ENCODE results near the gene MYPOP. TPM values are rescaled to one million over a fixed set of nuclear protein-coding genes. Genes with fewer than 3 reads are reported as not detected.

The MYPOP gene
- total and polyA plus RNA-seq, 9 of the 15 experiments (the other 6 are each of a cell fraction or from before 2014, with no cell fraction given): 0.32 to 7.6 (median 1.6) TPM

DNA sequence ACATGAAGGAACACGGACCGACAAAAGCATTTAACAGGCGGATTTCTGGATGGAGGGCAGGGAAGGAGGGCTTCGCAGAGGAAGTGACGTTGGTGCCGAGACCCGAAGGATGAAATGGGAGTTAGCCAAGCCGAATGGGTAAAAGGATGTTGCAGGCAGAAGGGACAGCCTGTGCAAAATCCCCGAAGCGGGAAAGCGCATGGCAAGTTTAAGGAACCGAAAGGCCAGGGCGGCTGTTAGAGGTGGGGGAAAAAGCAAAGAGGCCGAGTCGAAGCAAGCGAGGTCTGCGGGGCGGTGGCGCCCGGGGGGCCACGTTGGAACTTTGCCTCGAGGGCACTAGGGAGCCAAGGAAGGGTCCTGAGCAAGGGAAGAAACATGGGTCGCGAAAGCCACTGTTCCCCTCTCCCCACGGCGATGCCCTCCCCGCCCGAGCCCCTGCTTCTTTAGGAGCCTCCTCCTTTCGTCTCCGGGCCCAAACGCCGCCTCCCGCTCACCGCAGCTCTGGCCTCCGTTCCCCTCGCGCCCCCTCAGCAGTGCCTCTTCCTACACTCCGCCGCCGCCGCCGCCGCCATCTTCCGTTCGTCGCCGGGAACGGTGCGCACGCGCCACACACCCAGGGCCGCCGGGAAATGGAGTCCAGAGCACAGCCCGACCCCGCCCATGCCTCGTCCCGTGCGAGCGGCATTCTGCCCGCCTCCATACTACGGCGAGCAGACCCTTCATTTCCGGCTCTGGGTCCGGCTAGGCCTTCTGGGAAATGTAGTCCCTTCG lies 39.7 kb downstream of the MYPOP start, which contains the start of gene SYMPK (continued):
- TF ChIP-seq MAFG (tag; conservative IDR thresholded peaks at IDR 0.05) (no peak), DDX20 (tag; IDR thresholded peaks at IDR 0.05; ENCODE audit: low read depth) (no peak), ZNF444 (CRISPR knock-in tag; IDR thresholded peaks at IDR 0.05) (no peak), ZFX (CRISPR knock-in tag; IDR thresholded peaks at IDR 0.05) (peak; percentile 53), SIN3B (IDR thresholded peaks at IDR 0.05; ENCODE audit: low read depth) (peak; percentile 66), MEF2D (tag; conservative IDR thresholded peaks at IDR 0.05; ENCODE audit: low read depth) (no peak), ESRRA (IDR thresholded peaks at IDR 0.05; ENCODE audit: borderline replicate concordance, low read depth) (peak; percentile 17; the same call in 1 of the 2 replicates), ZNF639 (CRISPR knock-in tag; conservative IDR thresholded peaks at IDR 0.05 in 1 of 2, IDR thresholded peaks at IDR 0.05 in 1 of 2) (no peak; a peak in 1 of 4 replicates), CC2D1A (IDR thresholded peaks at IDR 0.05) (0 out of 2 replicates have a peak, but pooled peaks have one; percentile 12), STAG1 (CRISPR knock-in tag; IDR thresholded peaks at IDR 0.05; ENCODE audit: borderline replicate concordance) (no peak), ZNF780A (CRISPR knock-in tag; IDR thresholded peaks at IDR 0.05) (no peak), LCOR (CRISPR knock-in tag; IDR thresholded peaks at IDR 0.05) (0 out of 2 replicates have a peak, but pooled peaks have one; percentile 35), MYC (IDR thresholded peaks at IDR 0.05; ENCODE audit: low read depth, low read length) (peak; percentile 48), MYC (CRISPR knock-in tag; IDR thresholded peaks at IDR 0.05; ENCODE audit: borderline replicate concordance, low read depth) (peak; percentile 60; the same call in 1 of the 2 replicates), PML (IDR thresholded peaks at IDR 0.05; ENCODE audit: low read length) (no peak; the same call in 1 of the 2 replicates), NR1H2 (CRISPR knock-in tag; IDR thresholded peaks at IDR 0.05) (no peak), HLTF (IDR thresholded peaks at IDR 0.05) (no peak), MCM7 (IDR thresholded peaks at IDR 0.05) (no peak), KAT2B (IDR thresholded peaks at IDR 0.05; ENCODE audit: low read depth, low read length) (no peak)
- TF ChIP-seq, protein P1, sequence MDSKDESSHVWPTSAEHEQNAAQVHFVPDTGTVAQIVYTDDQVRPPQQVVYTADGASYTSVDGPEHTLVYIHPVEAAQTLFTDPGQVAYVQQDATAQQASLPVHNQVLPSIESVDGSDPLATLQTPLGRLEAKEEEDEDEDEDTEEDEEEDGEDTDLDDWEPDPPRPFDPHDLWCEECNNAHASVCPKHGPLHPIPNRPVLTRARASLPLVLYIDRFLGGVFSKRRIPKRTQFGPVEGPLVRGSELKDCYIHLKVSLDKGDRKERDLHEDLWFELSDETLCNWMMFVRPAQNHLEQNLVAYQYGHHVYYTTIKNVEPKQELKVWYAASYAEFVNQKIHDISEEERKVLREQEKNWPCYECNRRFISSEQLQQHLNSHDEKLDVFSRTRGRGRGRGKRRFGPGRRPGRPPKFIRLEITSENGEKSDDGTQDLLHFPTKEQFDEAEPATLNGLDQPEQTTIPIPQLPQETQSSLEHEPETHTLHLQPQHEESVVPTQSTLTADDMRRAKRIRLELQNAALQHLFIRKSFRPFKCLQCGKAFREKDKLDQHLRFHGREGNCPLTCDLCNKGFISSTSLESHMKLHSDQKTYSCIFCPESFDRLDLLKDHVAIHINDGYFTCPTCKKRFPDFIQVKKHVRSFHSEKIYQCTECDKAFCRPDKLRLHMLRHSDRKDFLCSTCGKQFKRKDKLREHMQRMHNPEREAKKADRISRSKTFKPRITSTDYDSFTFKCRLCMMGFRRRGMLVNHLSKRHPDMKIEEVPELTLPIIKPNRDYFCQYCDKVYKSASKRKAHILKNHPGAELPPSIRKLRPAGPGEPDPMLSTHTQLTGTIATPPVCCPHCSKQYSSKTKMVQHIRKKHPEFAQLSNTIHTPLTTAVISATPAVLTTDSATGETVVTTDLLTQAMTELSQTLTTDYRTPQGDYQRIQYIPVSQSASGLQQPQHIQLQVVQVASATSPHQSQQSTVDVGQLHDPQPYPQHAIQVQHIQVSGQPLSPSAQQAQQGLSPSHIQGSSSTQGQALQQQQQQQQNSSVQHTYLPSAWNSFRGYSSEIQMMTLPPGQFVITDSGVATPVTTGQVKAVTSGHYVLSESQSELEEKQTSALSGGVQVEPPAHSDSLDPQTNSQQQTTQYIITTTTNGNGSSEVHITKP (IDR thresholded peaks at IDR 0.05; ENCODE audit: partially characterized antibody): peak; percentile 34
- TF ChIP-seq, protein P2, sequence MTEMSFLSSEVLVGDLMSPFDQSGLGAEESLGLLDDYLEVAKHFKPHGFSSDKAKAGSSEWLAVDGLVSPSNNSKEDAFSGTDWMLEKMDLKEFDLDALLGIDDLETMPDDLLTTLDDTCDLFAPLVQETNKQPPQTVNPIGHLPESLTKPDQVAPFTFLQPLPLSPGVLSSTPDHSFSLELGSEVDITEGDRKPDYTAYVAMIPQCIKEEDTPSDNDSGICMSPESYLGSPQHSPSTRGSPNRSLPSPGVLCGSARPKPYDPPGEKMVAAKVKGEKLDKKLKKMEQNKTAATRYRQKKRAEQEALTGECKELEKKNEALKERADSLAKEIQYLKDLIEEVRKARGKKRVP (CRISPR knock-in tag; IDR thresholded peaks at IDR 0.05): no peak
